HG03039 (cell line): ENCODE data around the gene EPDR1.
"Not testable (repeated sequence)": the region's sequence is repeated elsewhere in the genome, so short reads cannot be mapped to it uniquely, and the experiment has no call there.

Source experiments
- ATAC-seq: cut with Tn5 transposase; IDR thresholded peaks from one replicate; pipeline ENCODE4 v1.9.1; 2021; ENCODE audit warnings: mild to moderate bottlenecking, moderate library complexity; ENCODE audit not compliant: unreplicated experiment

The EPDR1 gene

DNA sequence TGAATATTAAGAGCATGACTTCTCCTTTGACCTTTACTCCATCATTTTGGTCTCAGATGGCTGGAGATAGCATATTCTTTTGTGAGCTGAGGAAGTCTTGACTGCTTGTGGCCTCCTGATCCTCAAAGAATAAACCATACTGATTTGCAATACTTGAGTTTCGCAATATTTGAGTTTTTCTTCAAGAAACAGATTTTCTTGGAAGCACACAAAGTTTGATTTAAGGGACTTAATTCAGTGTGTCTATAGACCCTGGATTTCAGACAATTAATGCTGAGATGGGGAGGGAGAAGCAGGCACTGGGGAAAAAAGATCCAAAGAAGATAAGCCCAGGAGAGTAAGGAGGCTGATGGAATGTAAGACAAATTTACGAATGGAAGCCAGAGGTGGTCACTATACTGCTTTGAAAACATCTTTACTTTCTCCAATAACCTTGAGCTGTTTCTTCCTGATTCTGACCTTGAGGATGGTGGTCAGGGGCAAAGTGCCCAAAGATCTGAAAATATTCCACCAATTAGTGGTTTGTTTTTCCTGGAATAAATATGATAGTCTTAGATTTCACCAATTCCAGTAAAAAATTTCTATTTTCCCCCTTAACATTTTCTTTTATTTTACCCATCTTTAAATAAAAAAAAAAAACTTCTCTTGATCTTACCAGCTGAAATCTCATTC, 7.5 kb downstream of the EPDR1 start:
- ATAC-seq = no peak

DNA sequence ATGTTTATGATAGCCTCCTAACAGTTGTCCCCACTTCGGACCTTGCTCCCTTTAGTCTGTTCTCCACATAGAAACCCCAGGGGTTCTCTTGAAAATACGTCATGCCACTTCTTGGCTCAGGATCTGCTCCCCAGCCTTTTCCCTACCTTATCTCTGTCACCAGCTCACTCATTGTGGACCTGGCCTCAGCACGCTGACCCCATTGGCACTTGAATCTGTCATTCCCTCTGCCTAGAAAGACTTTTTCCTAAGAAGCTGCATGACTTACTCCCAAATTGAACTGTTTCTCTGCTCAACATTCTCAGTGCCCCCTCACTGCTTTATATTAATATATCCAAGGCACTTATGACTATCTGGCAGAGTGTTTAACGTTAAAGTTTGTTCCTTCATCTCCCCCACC, 8.4 kb downstream of the EPDR1 start:
- ATAC-seq = no peak

DNA sequence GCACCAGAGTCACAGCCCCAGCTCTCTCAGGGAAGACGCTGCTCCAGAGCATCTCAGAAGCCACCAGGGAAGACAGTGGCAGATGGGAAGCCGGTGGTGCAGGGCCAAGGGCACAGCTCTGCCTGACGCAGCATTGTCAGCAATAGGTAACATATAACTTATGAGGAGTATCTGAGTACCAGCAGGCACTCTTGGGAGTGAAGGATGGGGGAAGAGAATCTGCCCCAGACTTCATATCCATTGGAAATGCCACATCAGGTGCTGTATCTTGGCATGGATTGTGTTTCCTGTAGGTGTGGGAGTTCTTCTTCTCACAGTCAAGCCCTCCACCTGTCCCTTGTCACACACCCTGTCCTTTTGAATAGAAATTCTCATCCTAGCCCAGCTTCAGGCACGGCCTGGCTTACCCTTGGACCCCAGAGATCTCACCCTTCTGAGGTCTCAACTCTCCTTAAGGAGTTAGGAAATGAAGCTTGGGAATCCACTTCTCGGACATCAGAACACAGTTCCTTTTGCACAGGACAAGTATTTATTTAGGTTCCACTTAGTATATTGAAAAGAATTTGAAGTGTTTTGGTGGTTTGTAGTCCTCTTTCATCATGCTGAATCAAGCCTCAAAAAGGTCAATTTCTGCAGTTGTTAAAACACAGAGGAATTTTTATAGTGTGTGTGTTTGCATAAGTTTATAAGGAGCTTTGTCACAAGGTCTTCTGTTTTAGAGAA, 9.9 kb downstream of the EPDR1 start:
- no peak for ATAC-seq

DNA sequence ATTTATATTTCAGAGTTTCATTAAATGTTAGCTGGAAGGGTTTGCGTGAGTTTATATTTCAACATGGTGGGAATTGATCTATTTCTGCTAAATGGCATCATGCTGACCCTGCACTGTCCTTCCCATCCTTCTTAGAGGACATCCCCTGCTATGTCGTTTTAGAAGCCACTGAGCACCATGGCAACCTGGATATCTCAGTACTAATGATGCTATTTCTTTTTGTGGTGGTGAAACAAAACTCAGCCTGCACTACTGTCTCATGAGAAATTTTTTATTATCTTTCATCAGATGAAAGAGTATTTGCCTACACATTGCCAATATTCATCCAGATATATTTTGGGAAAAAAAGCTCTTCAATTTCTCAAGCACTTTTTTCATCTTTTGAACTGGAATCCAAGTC, 12.1 kb downstream of the EPDR1 start:
- ATAC-seq = no peak

DNA sequence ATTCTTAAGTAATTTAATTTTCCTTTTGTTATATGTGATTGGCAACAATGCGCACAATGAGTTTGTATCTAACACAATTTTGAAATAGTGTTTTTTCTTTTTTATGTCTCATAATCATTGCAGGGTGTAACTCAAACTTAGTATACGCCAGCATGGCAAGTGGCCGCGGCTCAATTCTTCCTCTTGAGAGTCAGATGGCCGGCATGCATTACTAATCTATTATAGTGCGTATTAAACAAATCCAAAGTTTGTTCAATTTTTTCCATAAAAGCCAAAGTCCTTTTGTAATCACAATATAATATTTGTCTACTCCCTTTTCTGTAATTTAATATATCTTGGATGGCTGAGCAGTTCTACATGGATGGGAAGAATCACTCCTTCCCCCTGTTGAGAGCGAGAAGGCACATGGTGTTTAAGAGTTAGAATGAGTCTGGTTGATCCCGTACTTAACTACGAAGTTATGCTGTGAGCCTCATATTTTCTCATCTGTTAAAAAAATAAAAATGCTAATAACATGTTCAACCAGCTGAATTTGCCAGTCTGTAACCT, 12.7 kb downstream of the EPDR1 start:
- no peak for ATAC-seq

DNA sequence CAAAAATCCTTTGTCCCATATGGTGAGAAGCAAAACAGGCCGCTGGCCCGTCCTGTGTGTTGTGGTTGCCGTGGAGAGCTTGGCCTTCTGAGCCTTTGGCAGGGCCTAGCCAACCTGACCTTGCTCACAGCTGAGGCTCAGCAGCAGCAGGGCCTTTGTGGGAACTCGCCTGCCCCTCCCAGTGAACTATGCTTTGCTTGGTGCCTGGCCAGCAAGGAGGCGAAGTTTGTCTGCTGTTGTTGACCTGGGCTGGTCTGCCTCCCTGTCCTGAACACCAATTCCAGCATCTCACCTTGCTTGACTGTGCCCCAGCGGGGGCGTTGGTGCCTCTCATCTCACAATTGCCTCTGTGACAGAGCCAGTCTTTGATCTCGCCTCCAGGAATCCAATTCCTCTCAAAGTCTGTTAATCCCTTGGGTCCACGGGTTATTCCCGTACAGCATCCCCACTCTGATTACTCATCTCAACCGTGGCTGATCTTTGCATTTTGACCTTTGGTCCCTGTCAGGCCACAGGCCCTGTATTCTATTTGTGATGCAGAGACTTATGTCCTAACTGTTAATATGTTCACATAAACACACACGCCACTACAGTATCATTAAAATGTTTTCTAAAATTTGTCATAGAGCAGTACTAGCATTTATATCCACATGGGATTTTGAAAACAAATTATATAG, 22.6 kb downstream of the EPDR1 start:
- no peak for ATAC-seq

DNA sequence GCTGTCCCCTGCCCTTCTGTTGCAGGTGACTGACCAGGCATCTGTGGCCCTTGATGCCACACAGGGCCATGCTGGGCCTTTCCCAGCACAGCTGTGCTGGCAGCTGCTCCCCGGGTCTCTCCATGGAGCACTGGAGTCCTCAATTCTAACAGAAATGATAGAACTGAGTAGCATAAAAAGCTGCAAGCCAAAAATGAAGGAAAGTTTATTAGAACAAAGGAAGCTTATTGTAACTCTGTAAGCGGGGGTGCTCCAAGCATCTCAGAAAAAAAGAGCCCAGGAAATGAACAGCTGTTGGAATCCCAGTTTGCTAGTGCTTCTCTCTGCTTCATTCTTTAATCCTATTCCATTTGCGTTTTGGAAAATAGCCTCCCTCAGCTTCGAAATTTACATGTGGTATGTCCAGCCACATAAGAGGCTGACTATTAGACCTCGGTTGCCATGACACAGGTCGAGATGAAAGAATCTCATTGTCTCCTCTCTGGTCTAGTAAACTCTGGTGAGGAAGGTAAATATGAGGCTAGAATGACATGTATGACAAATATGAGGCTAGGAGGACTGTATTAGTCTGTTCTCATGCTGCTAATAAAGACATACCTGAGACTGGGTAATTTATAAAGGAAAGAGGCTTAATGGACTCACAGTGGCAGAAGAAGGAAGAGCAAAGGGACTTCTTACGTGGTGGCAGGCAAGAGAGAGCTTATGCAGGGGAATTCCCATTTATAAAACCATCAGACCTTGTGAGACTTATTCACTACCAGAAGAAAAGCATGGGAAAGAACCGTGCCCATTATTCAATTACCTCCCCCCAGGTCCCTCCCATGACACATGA, 23.7 kb downstream of the EPDR1 start:
- ATAC-seq = no peak

DNA sequence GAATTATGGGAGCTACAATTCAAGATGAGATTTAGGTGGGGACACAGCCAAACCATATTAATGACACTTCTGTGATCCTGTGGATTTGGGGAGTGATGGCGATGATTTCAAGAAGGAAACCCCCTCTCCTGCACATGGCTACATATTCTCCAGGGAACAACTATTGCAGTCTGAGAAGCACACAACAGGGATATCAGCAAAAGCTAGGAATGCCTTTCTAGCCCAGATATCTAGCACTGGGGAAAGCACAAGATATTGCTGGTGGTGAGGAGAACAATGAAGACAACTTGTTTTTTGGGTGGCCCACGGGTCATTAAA, 24.3 kb downstream of the EPDR1 start:
- ATAC-seq = no peak

DNA sequence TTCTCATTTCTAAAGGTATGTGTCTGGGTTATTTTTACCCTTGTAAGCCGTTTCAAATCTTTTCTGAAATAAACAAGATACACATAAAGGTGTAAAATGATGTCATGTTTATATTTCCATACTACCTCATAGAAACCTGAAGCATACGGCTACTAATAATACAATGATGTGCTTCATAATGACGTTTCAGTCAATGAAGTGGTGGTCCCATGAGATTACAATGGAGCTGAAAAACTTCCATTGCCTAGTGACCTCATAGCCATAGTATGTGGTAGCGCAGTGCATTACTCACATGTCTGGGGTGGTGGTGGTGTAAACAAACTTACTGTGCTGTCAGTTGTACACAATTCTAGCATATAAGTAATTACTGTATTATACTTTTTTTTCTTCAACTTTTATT, 24.9 kb downstream of the EPDR1 start:
- no peak for ATAC-seq

DNA sequence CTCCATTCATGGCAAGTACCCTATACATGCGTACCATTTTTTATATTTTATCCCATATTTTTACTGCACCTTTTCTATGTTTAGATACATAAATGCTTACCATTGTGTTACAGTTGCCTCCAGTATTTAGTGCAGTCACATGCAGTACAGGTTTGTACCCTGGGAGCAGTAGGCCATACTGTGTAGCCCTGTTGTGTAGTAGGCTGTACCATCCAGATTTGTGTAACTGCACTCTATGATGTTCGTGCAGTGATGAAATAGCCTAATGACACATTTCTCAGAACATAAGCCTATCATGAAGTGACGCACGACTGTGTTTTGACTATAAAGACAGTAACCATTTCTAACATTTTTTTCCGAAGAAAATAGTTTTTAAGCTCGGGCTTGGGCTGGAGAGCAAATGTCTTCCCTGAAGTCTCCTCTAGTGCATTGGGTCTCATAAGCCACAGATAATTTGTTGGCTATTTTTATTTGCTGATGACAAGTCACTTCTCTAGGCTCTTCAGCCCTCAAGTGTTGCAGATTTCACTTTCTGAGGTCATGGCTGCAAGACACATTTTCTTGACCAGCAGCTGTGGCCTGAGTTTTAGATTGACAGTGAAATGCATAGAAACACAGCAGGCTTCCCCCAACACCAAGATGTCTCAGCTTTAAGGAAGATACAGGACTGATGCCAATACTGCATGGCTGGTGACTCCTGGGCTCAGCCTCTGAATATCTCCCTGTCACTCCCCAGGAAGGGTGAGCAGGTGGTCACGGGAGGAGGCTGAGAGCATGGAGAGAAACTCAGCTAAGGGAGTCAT, 26.9 kb downstream of the EPDR1 start:
- no peak for ATAC-seq

DNA sequence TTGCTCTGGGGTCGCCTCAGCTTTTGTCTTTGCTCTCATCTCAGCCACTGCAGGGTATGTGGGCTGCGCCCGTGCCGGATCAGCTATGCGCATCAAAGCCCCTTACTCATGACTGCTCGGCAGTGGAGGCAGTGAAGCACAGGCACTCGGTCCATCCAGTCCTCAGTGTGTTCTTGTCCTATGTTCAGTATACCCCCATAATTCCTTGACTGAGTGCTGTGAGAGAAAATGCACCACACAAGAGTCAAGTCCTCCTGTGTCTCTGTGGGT, 27.4 kb downstream of the EPDR1 start:
- ATAC-seq = no peak

DNA sequence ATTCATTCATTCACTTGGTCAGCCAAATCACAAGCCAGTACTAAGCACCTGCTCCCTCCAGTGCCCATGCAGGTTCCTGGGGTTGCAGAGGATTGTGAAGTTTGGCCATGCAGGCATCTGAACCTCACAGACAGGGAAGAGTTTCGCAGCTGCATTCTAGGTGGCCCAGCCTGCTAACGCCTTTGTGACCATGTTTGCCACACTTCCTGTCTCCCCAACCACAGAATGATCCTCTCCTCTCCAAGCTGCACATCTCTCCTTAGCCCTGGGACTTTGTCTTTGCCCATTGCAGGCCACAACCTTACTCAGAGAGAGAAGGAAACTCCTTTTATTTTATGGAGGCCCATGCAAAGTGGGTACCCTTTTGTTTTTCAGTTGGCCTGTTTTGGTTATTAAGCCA, 31.8 kb downstream of the EPDR1 start:
- no peak for ATAC-seq

DNA sequence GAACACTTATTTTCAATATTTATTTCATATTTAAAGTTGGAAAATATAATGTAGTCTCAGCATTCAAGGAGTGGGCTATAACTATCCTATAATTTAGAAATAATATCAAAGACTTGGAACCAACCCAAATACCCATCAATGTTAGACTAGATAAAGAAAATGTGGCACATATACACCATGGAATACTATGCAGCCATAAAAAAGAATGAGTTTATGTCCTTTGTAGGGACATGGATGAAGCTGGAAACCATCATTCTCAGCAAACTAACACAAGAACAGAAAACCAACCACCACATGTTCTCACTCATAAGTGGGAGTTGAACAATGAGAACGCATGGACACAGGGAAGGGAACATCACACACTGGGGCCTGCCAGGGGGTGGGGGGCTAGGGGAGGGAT, 33.8 kb downstream of the EPDR1 start:
- not testable (repeated sequence) for ATAC-seq

DNA sequence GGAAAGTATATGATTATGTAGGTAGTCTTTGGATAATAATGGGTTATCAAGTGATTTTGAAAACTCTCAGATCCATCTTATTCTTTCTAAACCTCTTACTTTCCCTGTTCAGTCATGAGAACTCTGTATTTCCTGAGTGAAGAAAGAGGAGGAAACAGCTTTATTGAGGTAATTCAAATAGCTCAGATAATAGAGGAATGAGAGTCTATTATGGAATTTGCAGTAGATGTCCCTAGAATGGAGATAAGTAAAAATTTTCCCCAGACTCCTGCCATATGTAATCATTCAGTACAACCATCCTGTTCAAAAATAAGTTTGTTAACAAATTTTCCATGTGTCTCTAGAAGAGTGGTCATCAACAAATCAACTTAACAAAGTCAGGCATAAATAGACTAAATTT, 36.4 kb downstream of the EPDR1 start:
- ATAC-seq = no peak

DNA sequence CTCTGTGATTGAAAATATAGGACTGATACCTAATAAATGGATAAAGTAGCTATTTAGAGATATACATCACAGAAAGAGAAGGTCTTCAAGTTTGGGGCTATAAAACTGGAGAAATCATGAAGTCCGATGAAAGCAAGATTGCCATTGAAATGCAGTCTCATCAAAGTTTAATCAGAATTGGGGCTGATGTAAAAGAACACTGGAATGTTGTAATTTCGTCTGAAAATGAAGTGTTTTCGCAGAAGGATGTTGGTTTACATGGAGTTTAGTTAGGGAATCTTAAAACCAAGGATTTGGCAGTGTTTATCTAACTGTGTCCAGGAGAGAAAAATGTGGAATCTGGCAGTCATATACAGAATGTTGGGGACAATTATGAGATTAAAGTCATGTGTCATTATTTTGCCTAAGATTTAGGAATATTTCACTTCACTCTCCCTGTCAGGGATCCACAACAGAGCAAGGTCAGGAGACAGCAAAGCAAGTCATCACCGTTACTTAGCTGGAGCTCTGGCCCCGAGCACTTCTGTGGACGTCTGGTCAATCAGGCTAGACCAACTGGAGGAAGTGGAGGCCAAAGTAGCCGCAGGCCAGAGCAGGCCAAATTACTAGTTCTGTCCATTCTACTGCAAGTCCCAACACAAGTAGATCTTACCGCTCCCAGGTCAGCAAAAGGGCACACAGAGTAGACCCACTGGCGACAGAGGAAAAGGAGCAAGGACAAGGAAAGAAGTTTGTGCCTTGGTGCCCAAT, 37.0 kb downstream of the EPDR1 start:
- no peak for ATAC-seq

DNA sequence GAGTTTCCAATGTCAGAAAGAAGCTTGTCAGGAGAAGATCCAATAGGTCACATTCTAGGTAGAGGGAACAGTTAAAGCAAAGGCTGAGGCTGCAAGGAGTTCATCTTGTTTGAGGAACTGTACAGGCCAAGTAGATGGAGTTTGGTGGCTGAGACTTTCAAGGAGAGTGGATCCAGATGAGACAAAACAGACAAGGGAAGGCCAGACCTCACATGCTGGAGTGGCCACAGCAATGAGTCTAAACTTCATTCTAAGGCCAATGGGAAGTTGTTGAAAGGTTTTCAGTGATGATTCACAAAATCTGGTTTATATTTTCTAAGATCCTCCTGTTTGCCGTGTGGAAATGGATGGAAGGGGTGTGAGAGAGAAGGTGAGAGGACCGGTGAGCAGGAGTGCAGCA, 40.0 kb downstream of the EPDR1 start:
- no peak for ATAC-seq

DNA sequence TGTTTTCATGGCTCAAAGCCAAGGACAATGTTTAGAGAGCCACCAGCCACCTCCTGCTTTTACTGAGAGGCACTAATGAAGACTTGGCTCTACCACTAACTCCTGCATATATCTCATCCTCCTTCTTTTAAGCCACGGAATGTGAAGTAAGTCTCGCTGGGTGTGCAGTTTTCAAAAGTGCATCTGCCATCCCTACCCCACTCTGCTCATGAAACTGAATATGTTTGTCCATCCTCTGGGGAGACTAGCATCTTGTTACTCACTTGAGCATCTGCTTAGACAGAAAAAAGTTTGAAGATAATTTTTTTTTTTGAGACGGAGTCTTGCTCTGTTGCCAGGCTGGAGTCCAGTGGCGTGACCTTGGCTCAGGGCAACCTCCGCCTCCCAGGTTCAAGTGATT, 40.8 kb downstream of the EPDR1 start:
- ATAC-seq = no peak

DNA sequence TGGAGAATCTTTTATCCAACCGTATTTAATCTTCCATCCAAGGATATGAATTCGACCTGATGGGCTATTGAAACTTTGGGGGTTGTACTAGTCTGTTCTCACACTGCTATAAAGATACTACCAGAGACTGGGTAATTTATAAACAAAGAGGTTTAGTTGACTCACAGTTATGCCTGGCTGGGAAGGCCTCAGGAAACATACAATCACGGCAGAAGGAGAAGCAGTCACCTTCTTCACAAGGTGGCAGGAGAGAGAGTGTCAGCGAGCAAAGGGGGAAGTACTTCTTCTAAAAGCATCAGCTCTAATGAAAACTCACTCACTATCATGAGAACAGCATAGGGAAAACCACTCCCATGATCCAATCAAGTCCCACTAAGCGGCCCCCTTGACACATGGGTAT, 43.8 kb downstream of the EPDR1 start:
- ATAC-seq = no peak

DNA sequence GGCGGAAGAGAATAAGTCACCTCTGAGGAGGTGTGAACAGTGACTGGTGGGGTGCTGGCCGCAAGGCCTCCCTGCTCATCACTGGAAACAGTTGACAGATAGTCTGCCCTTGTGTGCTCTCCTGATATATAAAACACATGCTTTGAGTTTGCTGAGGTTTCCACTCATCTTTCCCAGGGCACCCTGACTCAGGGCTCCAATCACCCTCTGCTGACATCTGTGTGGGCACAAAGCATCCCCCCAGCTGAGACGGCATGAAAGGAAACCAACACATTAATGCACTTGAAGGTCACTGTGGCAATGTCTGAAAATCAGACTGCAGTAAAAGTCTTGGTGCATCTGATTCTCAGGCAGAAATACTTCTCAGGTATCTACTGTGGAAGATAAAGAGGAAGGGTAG, 49.8 kb downstream of the EPDR1 start:
- ATAC-seq = no peak

DNA sequence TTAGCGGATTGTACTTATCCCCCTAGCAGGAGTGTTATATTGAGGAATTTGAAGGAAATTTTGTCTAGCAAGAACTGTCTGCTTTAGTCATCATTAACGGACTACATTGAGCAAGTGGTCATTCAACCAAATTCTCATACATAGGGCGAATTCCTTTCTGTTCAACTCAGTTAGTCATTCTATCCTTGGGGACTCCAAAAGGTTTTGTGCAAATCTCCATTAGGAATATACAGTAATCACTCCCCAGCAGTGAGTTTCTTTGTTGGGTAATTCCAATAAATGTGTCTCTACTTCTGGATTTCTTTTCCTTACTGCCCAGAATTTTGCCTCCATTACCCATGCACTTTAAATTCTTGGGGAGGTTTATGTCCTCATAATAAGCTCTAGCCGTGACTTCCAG, 51.1 kb downstream of the EPDR1 start:
- ATAC-seq = no peak
